Activated CD8-positive, alpha-beta memory T cell treated with anti-CD3 and anti-CD28 coated beads, Interleukin-2, amount 10 ng/mL, durations not matched to agents 7 days and 5 days (primary cell): Measurements from ENCODE around the gene SIK3. TPM values are rescaled to one million over a fixed set of nuclear protein-coding genes. Genes with fewer than 3 reads are reported as not detected.
"Not testable (repeated sequence)": the region's sequence is repeated elsewhere in the genome, so short reads cannot be mapped to it uniquely, and the experiment has no call there.

Source experiments
- ATAC-seq: fragments of 150-1000 bp; cut with Tn5 transposase; one replicate; pipeline ENCODE4 v1.10.0; 2021; ENCODE audit warnings: moderate library complexity
- CTCF ChIA-PET: fragments of 350-600 bp; sonication (Branson Sonifier 250); formaldehyde crosslinking; loops from one replicate; lab custom pipeline; 2021; ENCODE audit warnings: antibody characterized with exemption; lab: Charles Lee
- DNase-seq: peaks from one replicate; pipeline ENCODE4 v3.0.0-alpha.2; 2020
- H3K27ac Mint-ChIP-seq: one replicate; pipeline ENCODE4 v1.8.0; 2021; ENCODE audit warnings: mild to moderate bottlenecking, mixed read lengths
- H3K27me3 Mint-ChIP-seq: one replicate; pipeline ENCODE4 v1.8.0; 2021; ENCODE audit warnings: mixed read lengths
- H3K36me3 Mint-ChIP-seq: one replicate; pipeline ENCODE4 v1.8.0; 2021; ENCODE audit warnings: mild to moderate bottlenecking, mixed read lengths
- H3K4me1 Mint-ChIP-seq: one replicate; pipeline ENCODE4 v1.8.0; 2021; ENCODE audit warnings: mixed read lengths
- H3K4me3 Mint-ChIP-seq: one replicate; pipeline ENCODE4 v1.8.0; 2021; ENCODE audit warnings: mild to moderate bottlenecking, moderate library complexity, mixed read lengths
- H3K9me3 Mint-ChIP-seq: one replicate; pipeline ENCODE4 v1.8.0; 2022; ENCODE audit warnings: low read depth, mixed read lengths
- total RNA-seq, 2 experiments: library from RNA; stranded (reverse); gene quantifications; one replicate each; pipeline ENCODE4 v1.2.3, GENCODE V29; 2021

Gene SIK3
- total RNA-seq: 10 to 100 TPM; 31.0 to 38.3 TPM

DNA sequence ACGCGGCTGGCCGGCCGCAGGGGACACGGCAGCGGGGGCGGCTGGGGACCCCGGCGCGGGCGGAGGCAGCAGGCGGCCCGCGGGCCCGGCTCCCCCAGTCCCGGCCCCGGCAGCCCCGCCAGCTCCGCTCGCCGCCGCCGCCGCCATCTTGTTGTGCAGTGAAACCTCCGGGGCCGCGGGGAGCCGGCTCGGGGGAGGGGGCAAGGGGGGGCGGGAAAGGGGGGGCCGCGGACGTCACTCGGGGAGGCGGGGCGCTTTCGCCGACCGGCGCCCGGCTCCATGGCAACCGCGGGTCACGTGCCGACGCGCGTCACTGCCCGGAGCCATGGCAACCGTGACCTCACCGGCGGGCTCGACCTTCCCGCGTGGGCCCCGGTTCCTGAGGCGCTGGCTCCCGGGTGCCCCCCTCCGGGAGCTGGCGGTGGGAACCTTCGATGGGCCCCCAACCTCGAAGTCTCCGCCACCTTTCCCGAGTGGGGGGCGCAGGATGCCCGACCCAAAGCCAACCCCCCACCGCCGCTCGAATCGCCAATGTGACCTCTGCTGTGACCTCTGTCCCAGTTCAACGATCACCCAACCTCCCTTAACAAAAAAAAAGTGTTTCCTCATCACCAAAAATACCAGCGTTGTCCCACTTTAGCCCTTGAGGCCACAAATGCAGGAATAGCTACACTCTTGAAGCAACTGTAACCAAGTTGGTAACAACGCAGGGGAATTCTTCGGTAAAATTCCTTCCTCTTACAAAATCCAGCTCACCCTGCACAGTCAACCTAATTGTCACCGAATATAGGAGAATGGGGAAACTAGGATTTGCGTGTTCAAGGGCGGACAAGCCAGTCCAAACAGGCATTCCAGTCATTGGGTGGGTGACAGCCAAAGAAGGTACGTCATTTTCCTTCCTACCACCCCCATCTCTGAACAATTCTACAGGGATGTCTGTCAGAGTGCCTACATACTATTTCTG is at the start of gene SIK3:
TSS of gene SIK3 (minus strand) at position 160 of the 964 bp plus-strand sequence. CDS start at position 147, 13 bp downstream.
- CTCF ChIA-PET: interaction anchor here (0.6 to 4.3 kb wide), 12 partner anchors 11 to 325 kb away, joined by 3 to 24 read pairs (median 4); partner anchors contain the start of genes APOA5, BUD13 and ZPR1
- Mint-ChIP-seq H3K9me3 (no peaks in the 10 kb centered on the region), H3K36me3 (no peaks in the 10 kb centered on the region), H3K4me3 (peak within 1 kb of the TSS; percentile 86), H3K4me1 (peaks cover 43% of the 10 kb centered on the region), H3K27ac (peak within 1 kb of the TSS; percentile 90), H3K27me3 (no peaks in the 10 kb centered on the region)
- DNase-seq: peak; percentile 93
- peak; percentile 70 for ATAC-seq

DNA sequence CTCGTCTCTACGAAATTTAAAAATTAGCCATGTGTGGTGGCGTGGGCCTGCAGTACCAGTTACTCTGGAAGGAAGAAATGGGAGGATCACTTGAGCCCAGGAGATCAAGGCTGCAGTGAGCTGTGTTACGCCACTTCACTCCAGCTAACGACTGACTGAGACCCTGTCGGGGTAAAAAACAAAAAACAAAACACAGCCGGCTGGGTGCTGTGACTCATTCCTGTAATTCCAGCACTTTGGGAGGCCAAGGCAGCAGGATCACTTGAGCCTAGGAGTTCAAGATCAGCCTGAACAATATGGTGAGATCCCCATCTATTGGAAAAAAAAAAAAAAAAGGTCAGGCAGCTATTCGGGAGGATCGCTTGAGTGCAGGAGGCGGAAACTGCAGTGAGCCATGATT is 48.3 kb upstream of the SIK3 start:
- no peaks in the 10 kb centered on the region for H3K9me3 Mint-ChIP-seq
- H3K36me3 Mint-ChIP-seq: peaks cover 40% of the 10 kb centered on the region
- peaks cover 4% of the 10 kb centered on the region for H3K27me3 Mint-ChIP-seq
- no peak overlapping the region for H3K27ac Mint-ChIP-seq
- no peak for ATAC-seq
- CTCF ChIA-PET: interaction anchor here (0.8 to 2.4 kb wide), 5 partner anchors 13 to 311 kb away, joined by 3 to 14 read pairs (median 3); no protein-coding TSS in a partner anchor
- DNase-seq: no peak
- H3K4me1 Mint-ChIP-seq: peaks cover 47% of the 10 kb centered on the region
- H3K4me3 Mint-ChIP-seq: peak overlapping the region; percentile 100

DNA sequence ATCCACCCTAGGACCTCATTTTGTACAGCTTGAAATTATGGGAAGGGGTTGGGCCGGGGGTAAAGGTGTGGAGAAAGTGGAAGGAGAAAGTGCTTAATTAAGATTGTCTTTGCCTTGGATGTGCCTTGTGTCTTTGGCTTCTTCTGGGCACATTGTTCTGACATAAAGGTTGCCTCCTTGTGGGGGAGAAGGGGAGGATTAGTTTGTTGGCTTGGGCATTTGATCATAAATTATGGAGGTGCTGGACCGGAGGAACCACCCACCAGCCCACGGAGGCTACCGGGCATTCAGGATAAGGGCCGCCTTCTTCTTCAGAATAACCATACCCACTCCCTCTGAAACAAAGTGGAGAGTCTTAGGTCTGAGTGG is 47.1 kb upstream of the SIK3 start:
- DNase-seq: no peak
- H3K4me1 Mint-ChIP-seq: peaks cover 44% of the 10 kb centered on the region
- H3K4me3 Mint-ChIP-seq: peak overlapping the region; percentile 100
- CTCF ChIA-PET: interaction anchor here (0.7 to 3.0 kb wide), 14 partner anchors 11 to 354 kb away, joined by 3 to 29 read pairs (median 3); partner anchors contain the start of genes APOA5, PCSK7, RNF214 and SIDT2
- ATAC-seq: no peak
- H3K27me3 Mint-ChIP-seq: peaks cover 15% of the 10 kb centered on the region
- H3K27ac Mint-ChIP-seq: peak overlapping the region; percentile 86
- peaks cover 35% of the 10 kb centered on the region for H3K36me3 Mint-ChIP-seq
- H3K9me3 Mint-ChIP-seq: no peaks in the 10 kb centered on the region

DNA sequence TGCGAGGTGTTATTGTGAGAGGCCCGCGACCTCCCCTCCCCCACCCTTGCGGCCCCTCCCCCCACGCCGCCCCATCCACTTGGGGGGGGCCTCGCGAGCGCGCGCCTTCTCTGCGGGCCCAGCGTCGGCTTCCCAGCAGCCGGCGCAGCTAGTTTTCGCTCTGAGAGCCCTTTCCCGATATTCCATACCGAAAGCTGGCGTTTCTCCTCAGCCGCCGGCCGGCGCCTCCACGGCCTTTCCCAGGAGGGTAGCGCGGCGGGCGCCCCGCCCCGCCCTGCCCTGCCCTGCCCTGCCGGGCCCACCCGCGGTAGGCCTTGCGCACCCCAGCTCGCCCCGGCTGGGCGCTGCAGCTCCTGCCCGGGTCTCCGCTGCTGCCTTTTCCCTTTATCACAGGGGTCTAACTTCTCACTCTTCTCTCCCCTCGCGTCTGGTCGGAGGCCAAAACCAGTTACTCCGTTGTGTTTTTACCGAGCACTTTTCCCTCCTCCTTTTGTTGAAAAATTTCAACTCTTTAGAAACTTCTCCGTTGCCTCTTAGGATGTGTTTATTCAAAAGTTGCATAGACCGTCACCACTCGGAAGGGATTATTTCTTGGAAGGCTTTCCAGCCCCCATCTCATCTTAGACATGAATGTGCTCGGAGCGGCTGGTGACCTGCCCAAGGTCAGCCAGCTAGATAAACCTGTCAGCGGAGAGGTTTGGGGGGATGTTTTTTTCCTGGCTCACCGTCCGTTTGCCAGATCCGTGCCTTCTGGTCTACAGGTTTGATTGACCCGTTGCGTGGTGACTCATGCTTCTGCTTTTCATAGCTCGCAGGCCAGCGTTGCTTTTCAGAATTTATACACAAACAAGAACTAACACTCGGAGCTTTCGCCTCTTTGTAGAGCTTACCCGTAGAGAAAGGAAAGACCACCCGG is 46.5 kb upstream of the SIK3 start:
- Mint-ChIP-seq H3K9me3 (no peaks in the 10 kb centered on the region), H3K4me3 (peak overlapping the region; percentile 100), H3K27ac (peak overlapping the region; percentile 86), H3K4me1 (peaks cover 41% of the 10 kb centered on the region), H3K27me3 (peaks cover 22% of the 10 kb centered on the region), H3K36me3 (peaks cover 31% of the 10 kb centered on the region)
- DNase-seq (peak; percentile 57), ATAC-seq (peak; percentile 67)
- CTCF ChIA-PET: interaction anchor here (0.7 to 3.0 kb wide), 16 partner anchors 12 to 353 kb away, joined by 3 to 29 read pairs (median 4); partner anchors contain the start of genes APOA5, PCSK7, RNF214 and SIDT2

DNA sequence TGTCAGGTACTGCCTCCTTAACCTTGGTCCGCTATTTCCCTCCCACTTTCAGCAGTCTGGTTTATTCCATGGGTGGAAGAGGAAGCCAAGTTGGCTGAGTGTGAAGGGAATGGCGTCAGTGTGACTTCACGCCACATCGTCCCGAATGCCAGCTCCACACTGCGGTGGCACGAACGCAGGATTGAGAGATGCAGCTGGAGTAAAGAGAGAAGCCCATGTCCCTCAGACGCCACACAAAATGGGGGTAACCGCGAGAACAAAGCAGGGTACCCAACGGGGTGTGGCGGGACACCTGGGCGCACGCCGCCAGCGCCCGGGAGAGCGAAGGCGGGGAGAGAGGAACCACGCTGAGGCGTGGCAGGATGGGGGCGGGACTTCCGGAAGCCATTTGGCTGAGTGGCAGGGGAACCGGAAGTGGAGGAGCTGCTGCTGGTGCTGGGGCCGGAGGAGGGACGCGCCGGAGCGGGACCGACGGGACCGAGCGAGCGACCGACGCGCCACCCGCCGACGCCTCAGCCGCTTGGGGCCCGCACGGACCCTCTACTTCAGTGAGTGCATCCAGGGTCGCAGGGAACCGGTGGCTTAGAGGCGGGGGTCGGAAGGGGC is 45.7 kb upstream of the SIK3 start, which contains the start of gene PAFAH1B2:
TSS of gene PAFAH1B2 (plus strand) at position 417 of the 606 bp plus-strand sequence. CDS start 8,161 bp downstream, outside the sequence.
- peak; percentile 97 for DNase-seq
- peaks cover 31% of the 10 kb centered on the region for H3K36me3 Mint-ChIP-seq
- H3K4me3 Mint-ChIP-seq: peak within 1 kb of the TSS; percentile 100
- H3K27ac Mint-ChIP-seq: peak within 1 kb of the TSS; percentile 88
- CTCF ChIA-PET: interaction anchor here (0.5 to 3.0 kb wide), 14 partner anchors 13 to 371 kb away, joined by 3 to 29 read pairs (median 4); partner anchors contain the start of genes APOA5, PCSK7, RNF214 and SIDT2
- peak; percentile 94 for ATAC-seq
- peaks cover 24% of the 10 kb centered on the region for H3K27me3 Mint-ChIP-seq
- no peaks in the 10 kb centered on the region for H3K9me3 Mint-ChIP-seq
- peaks cover 39% of the 10 kb centered on the region for H3K4me1 Mint-ChIP-seq

DNA sequence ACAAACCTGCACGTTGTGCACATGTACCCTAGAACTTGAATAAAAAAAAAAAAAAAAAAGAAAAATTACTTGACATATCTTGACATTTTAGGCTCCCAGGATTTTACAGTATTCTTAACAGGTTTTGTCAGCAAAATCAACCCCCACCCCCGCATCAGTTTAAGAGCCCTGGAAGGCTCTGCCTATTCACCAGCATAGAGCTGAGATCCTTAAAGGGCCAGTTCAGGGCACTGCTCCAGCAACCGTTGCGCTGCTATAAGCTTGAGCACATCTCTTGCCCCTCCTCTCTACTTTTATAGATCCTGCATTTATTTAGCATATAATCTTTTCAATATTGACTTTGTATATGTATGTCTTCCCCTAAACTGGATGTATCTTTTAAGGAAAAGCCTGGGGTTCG is 45.2 kb upstream of the SIK3 start:
- CTCF ChIA-PET: interaction anchor here (0.5 to 3.0 kb wide), 10 partner anchors 15 to 370 kb away, joined by 3 to 29 read pairs (median 4); partner anchors contain the start of genes APOA5, PCSK7, RNF214 and SIDT2
- H3K9me3 Mint-ChIP-seq: no peaks in the 10 kb centered on the region
- peak; percentile 46 for DNase-seq

DNA sequence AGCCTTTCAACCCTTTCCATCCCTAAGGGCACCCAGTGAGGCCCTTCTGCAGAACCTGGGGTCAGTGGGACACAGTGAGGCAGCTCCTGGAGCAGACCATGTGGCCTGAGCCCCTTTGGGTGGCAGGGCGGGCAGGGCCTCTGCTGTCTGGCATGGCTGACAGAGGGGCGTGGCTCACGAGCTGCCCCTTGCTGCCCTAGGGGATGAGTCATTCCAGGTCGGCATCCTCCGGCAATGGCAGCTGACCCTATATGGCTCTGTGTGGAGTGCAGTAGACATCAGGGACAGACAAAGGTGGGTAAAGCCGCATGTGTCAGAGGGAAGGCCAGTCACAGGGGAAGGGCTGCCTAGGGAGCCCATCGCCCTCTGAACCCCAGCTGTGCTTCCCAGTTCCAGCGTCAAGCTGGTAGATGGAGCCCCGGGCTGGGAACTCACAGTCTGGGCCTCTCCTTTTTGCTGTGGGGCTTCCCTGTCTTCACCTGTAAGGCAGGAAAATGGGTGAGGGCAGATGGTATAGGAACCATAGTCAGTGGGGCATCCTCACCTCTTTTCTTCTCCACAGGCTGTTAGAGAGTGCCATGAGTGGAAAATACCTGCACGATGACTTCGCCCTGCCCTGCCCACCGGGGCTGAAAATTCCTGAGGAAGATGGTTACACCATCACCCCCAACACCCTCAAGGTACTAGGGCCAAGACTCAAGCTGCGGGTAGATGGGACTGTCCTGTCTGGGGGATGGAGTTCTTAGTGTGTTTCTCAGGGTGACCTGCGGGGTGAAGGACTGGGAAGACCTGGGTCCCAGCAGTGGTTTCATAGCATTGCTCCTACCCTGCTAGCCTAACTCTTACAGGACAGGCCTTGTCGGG is 39.2 kb upstream of the SIK3 start:
- not testable (repeated sequence) for H3K4me3 Mint-ChIP-seq, H3K27ac Mint-ChIP-seq, H3K4me1 Mint-ChIP-seq, DNase-seq, ATAC-seq, H3K9me3 Mint-ChIP-seq, H3K36me3 Mint-ChIP-seq
- H3K27me3 Mint-ChIP-seq: peaks cover 27% of the 10 kb centered on the region
- CTCF ChIA-PET: interaction anchor here (1.3 to 2.1 kb wide), 3 partner anchors 10 to 346 kb away, joined by 3 to 5 read pairs (median 5); partner anchors contain the start of gene APOA5

More for the DNA sequence above, 45.2 kb upstream of the SIK3 start:
- Mint-ChIP-seq H3K4me3 (peak overlapping the region; percentile 100), H3K27ac (peak overlapping the region; percentile 88), H3K4me1 (peaks cover 38% of the 10 kb centered on the region), H3K27me3 (peaks cover 24% of the 10 kb centered on the region), H3K36me3 (peaks cover 30% of the 10 kb centered on the region)
- ATAC-seq: no peak

DNA sequence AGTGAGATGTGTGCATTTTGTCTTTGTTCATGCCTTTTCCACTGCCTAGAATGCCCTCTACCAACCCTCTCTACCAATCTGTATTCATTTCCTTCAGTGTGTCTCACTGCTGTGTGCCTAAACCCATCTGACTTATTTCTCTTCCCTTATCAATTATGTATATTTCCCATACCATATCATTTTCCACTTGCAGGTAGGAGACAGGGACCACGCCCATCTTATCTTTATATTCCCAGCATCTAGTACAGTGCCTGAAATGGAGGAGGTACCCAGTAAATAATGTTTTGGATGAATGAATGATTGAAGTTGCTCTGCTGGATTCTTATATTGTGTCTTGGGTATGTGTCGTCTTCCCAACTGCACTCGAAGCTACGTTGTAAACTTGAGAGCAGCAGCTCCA is 36.8 kb upstream of the SIK3 start:
- H3K27ac Mint-ChIP-seq, H3K9me3 Mint-ChIP-seq, H3K36me3 Mint-ChIP-seq, H3K4me3 Mint-ChIP-seq, ATAC-seq, DNase-seq, H3K27me3 Mint-ChIP-seq, H3K4me1 Mint-ChIP-seq: not testable (repeated sequence)
- CTCF ChIA-PET: interaction anchor here (1.1 kb wide), 1 partner anchor 344 kb away, joined by 3 read pairs; the partner anchor contains the start of gene APOA5

DNA sequence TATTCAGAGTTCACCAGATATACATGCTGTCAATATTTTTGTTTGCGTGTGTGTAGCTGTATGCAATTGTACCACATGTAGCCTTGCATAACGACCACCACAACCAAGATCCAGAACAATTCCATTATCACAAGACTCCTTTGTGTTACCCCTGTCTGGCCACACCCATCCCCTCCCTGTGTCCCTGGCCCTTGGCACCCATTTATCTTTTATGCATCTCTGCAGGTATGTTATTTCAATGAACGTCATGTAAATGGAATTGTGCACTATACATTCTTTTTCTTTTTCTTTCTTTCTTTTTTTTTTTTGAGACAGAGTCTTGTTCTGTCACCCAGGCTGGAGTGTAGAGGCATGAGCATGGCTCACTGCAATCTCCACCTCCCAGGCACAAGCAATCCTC is 36.2 kb upstream of the SIK3 start:
- CTCF ChIA-PET: interaction anchor here (1.1 kb wide), 1 partner anchor 343 kb away, joined by 3 read pairs; the partner anchor contains the start of gene APOA5
- ATAC-seq (no peak), DNase-seq (no peak)
- Mint-ChIP-seq H3K4me3 (no peak overlapping the region), H3K9me3 (no peaks in the 10 kb centered on the region), H3K27me3 (peaks cover 3% of the 10 kb centered on the region), H3K4me1 (peaks cover 7% of the 10 kb centered on the region), H3K27ac (no peak overlapping the region), H3K36me3 (no peaks in the 10 kb centered on the region)

DNA sequence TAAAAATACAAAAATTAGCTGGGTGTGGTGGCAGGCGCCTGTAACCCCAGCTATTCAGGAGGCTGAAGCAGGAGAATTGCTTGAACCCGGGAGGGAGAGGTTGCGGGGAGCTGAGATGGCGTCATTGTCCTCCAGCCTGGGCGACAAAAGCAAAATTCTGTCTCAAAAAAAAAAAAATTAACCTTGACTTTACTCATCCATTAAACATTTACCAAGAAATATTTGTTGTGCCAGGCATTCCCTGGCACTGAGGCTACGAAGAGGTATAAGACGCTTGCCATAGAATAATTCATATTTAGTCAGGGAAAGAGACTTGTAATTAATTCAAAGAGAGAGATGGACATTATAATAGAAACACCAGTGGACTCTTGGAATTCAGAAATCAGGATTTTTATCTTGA is 32.7 kb upstream of the SIK3 start:
- peaks cover 6% of the 10 kb centered on the region for H3K27me3 Mint-ChIP-seq
- peaks cover 10% of the 10 kb centered on the region for H3K4me1 Mint-ChIP-seq
- H3K36me3 Mint-ChIP-seq: no peaks in the 10 kb centered on the region
- H3K4me3 Mint-ChIP-seq: no peak overlapping the region
- H3K9me3 Mint-ChIP-seq: no peaks in the 10 kb centered on the region
- CTCF ChIA-PET: interaction anchor here (1.1 kb wide), 1 partner anchor 96 kb away, joined by 3 read pairs; no protein-coding TSS in a partner anchor
- DNase-seq (no peak), ATAC-seq (no peak)
- H3K27ac Mint-ChIP-seq: no peak overlapping the region

DNA sequence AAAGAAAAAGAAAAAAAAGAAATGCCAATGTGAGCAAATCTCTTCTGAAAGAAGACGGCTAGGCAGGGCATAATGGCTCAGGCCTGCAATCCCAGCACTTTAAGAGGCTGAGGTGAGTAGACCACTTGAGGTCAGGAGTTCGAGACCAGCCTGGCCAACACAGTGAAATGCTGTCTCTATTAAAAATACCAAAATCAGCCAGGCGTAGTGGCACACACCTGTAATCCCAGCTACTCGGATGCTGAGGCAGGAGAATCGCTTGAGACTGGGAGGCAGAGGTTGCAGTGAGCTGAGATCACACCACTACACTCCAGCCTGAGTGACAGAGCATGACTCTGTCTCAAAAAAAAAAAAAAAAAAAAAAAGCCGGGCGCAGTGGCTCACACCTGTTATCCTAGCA is 32.2 kb upstream of the SIK3 start:
- not testable (repeated sequence) for H3K36me3 Mint-ChIP-seq, H3K27me3 Mint-ChIP-seq, ATAC-seq, H3K4me3 Mint-ChIP-seq, H3K27ac Mint-ChIP-seq, H3K9me3 Mint-ChIP-seq, DNase-seq
- CTCF ChIA-PET: interaction anchor here (1.1 kb wide), 1 partner anchor 95 kb away, joined by 3 read pairs; no protein-coding TSS in a partner anchor
- peaks cover 10% of the 10 kb centered on the region for H3K4me1 Mint-ChIP-seq
